GM23338 (cell line): Measurements from ENCODE around the gene ANO6. TPM values are rescaled to one million over a fixed set of nuclear protein-coding genes. Genes with fewer than 3 reads are reported as not detected.

ENCODE experiments used
- ATAC-seq: fragments of 200-7000 bp; cut with Tn5 transposase; 3 replicates; pipeline ENCODE4 v1.9.1; 2020
- DNase-seq: peaks from one replicate; pipeline ENCODE4 v3.0.0-alpha.2; 2015; ENCODE audit warnings: low spot score
- H2AFZ ChIP-seq: fragments of 200-600 bp; sonication (generic); 2 replicates; pipeline ENCODE4 v1.8.0; 2016; ENCODE audit warnings: antibody characterized with exemption, mild to moderate bottlenecking, moderate library complexity
- H3F3A ChIP-seq: fragments of 200-600 bp; sonication (generic); replicated peaks from 2 replicates; pipeline ENCODE4 v1.8.0; 2017; ENCODE audit warnings: antibody characterized with exemption, mixed run types, low read depth
- H3K27ac ChIP-seq: fragments of 200-600 bp; sonication (generic); 2 replicates; pipeline ENCODE4 v1.6.1; 2016; ENCODE audit warnings: low read depth
- H3K27me3 ChIP-seq: fragments of 200-600 bp; sonication (generic); 2 replicates; pipeline ENCODE4 v1.8.0; 2016; ENCODE audit warnings: mild to moderate bottlenecking, mixed run types, moderate library complexity; ENCODE audit not compliant: insufficient read depth
- H3K36me3 ChIP-seq: fragments of 200-600 bp; sonication (generic); 2 replicates; pipeline ENCODE4 v1.8.0; 2016; ENCODE audit warnings: mild to moderate bottlenecking; ENCODE audit not compliant: insufficient read depth
- H3K4me1 ChIP-seq: fragments of 200-600 bp; sonication (generic); 2 replicates; pipeline ENCODE4 v1.8.0; 2016; ENCODE audit warnings: mild to moderate bottlenecking, moderate library complexity; ENCODE audit not compliant: insufficient read depth
- H3K4me2 ChIP-seq: fragments of 200-600 bp; sonication (generic); 2 replicates; pipeline ENCODE4 v1.7.1; 2017; ENCODE audit warnings: mixed run types
- H3K4me3 ChIP-seq: fragments of 200-600 bp; sonication (generic); 2 replicates; pipeline ENCODE4 v1.6.1; 2016; ENCODE audit warnings: mixed run types
- H3K79me2 ChIP-seq: fragments of 200-600 bp; sonication (generic); replicated peaks from 2 replicates; pipeline ENCODE4 v1.8.0; 2017; ENCODE audit warnings: mild to moderate bottlenecking; ENCODE audit not compliant: insufficient read depth
- H3K9me2 ChIP-seq: fragments of 200-600 bp; sonication (generic); 2 replicates; pipeline ENCODE4 v1.8.0; 2017; ENCODE audit not compliant: insufficient read depth
- H4K20me1 ChIP-seq: fragments of 200-600 bp; sonication (generic); replicated peaks from 2 replicates; pipeline ENCODE4 v1.8.0; 2017; ENCODE audit warnings: mild to moderate bottlenecking; ENCODE audit not compliant: insufficient read depth
- H3K27ac Mint-ChIP-seq: 2 replicates; pipeline ENCODE4 v1.8.0; 2020; ENCODE audit warnings: inconsistent platforms, mild to moderate bottlenecking, moderate library complexity, mixed read lengths
- H3K27me3 Mint-ChIP-seq: 3 replicates; pipeline ENCODE4 v1.8.0; 2022; ENCODE audit warnings: low read depth, mild to moderate bottlenecking, moderate library complexity, mixed read lengths, inconsistent platforms; ENCODE audit not compliant: insufficient read depth, poor library complexity
- H3K36me3 Mint-ChIP-seq: 3 replicates; pipeline ENCODE4 v1.8.0; 2021; ENCODE audit warnings: low read depth, mild to moderate bottlenecking, inconsistent platforms, moderate library complexity, mixed read lengths
- H3K4me1 Mint-ChIP-seq: 3 replicates; pipeline ENCODE4 v1.8.0; 2020; ENCODE audit warnings: mild to moderate bottlenecking, inconsistent platforms, mixed read lengths
- H3K4me3 Mint-ChIP-seq: 3 replicates; pipeline ENCODE4 v1.8.0; 2021; ENCODE audit warnings: moderate library complexity, mild to moderate bottlenecking, inconsistent platforms, mixed read lengths
- H3K9me3 Mint-ChIP-seq: 3 replicates; pipeline ENCODE4 v1.8.0; 2020; ENCODE audit warnings: moderate library complexity, mild to moderate bottlenecking, inconsistent platforms, mixed read lengths
- CREB1 ChIP-seq: fragments of 250-450 bp; sonication (Bioruptor Pico); IDR thresholded peaks from 2 replicates; pipeline ENCODE4 v1.5.0; 2020; ENCODE audit warnings: low read depth, mild to moderate bottlenecking, moderate library complexity
- EZH2 ChIP-seq: fragments of 200-600 bp; sonication (generic); IDR thresholded peaks from one replicate; pipeline ENCODE4 v1.8.0; 2017; ENCODE audit warnings: antibody characterized with exemption, mild to moderate bottlenecking, low read depth; ENCODE audit not compliant: unreplicated experiment
- EZH2phosphoT487 ChIP-seq: fragments of 200-600 bp; sonication (generic); IDR thresholded peaks from one replicate; pipeline ENCODE4 v1.8.1; 2018; ENCODE audit warnings: antibody characterized with exemption; ENCODE audit not compliant: unreplicated experiment
- JUNB ChIP-seq: IDR thresholded peaks from one replicate; pipeline ENCODE4 v1.6.1; 2016; ENCODE audit warnings: antibody characterized with exemption; ENCODE audit not compliant: unreplicated experiment
- POLR2AphosphoS5 ChIP-seq: IDR thresholded peaks from 2 replicates; pipeline ENCODE4 v1.6.1; 2016; ENCODE audit warnings: antibody characterized with exemption, low read depth
- REST ChIP-seq: IDR thresholded peaks from one replicate; pipeline ENCODE4 v1.6.1; 2018; ENCODE audit warnings: antibody characterized with exemption; ENCODE audit not compliant: unreplicated experiment
- ZNF331 ChIP-seq: fragments of 250-450 bp; sonication (Bioruptor Pico); IDR thresholded peaks from 2 replicates; pipeline ENCODE4 v1.5.0; 2020; ENCODE audit warnings: low read depth, mild to moderate bottlenecking, moderate library complexity
- ZNF462 ChIP-seq: fragments of 250-450 bp; sonication (Bioruptor Pico); IDR thresholded peaks from 2 replicates; pipeline ENCODE4 v1.5.0; 2020; ENCODE audit warnings: mild to moderate bottlenecking, moderate library complexity
- polyA plus RNA-seq: library from polyadenylated mRNA; unstranded; fragments of >200 nt; fragmentation: Nextera tagmentation; extraction: Ambion mirVana; gene quantifications from 2 replicates; pipeline ENCODE4 v1.2.1, GENCODE V29; 2016
- total RNA-seq: library from RNA; depleted of rRNA; stranded (reverse); fragments of >200 nt; shearing (Covaris generic); gene quantifications from 2 replicates; pipeline ENCODE4 v1.2.3, GENCODE V29; 2014
- TF ChIP-seq, protein P1 (sequence below): IDR thresholded peaks from 2 replicates; pipeline ENCODE4 v1.6.1; 2016; ENCODE audit warnings: antibody characterized with exemption

ANO6 gene
- total and polyA plus RNA-seq, 2 experiments from 2014 or later, result 21.1 to 48.9 TPM

- H3K9me2 ChIP-seq, result no peaks in the 10 kb centered on the region
- H3K36me3 ChIP-seq, result no peaks in the 10 kb centered on the region
- Mint-ChIP-seq H3K4me3 (no peak overlapping the region), H3K4me1 (peaks cover 26% of the 10 kb centered on the region), H3K27ac (peak overlapping the region; percentile 28; the same call in 1 of the 2 replicates), H3K36me3 (no peaks in the 10 kb centered on the region; the same call in 2 of the 3 replicates), H3K27me3 (peaks cover 1% of the 10 kb centered on the region), H3K9me3 (no peaks in the 10 kb centered on the region)
- no peak overlapping the region for H3K4me2 ChIP-seq
- H4K20me1 ChIP-seq, result no peaks in the 10 kb centered on the region
- peaks cover 13% of the 10 kb centered on the region; the same call in 1 of the 2 replicates for H3K4me1 ChIP-seq
- DNase-seq (no peak), ATAC-seq (no peak)
- no peak for TF ChIP-seq CREB1 (CRISPR knock-in tag)
- no peak for TF ChIP-seq POLR2AphosphoS5
- TF ChIP-seq EZH2phosphoT487, result no peak
- no peak for TF ChIP-seq ZNF462 (CRISPR knock-in tag)
- no peak for TF ChIP-seq JUNB
- TF ChIP-seq ZNF331 (CRISPR knock-in tag), result no peak
- no peak for TF ChIP-seq EZH2
- TF ChIP-seq REST, result no peak
- TF ChIP-seq, protein P1, sequence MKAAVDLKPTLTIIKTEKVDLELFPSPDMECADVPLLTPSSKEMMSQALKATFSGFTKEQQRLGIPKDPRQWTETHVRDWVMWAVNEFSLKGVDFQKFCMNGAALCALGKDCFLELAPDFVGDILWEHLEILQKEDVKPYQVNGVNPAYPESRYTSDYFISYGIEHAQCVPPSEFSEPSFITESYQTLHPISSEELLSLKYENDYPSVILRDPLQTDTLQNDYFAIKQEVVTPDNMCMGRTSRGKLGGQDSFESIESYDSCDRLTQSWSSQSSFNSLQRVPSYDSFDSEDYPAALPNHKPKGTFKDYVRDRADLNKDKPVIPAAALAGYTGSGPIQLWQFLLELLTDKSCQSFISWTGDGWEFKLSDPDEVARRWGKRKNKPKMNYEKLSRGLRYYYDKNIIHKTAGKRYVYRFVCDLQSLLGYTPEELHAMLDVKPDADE, result no peak
- H2AFZ ChIP-seq, result no peak overlapping the region
- no peaks in the 10 kb centered on the region for H3K27me3 ChIP-seq
- no peak overlapping the region for H3K4me3 ChIP-seq
- H3K27ac ChIP-seq, result no peak overlapping the region
- H3K79me2 ChIP-seq, result no peaks in the 10 kb centered on the region
- H3F3A ChIP-seq, result no peaks in the 10 kb centered on the region
Measured at GRCh38 chr12:45336762-45337596, 121.1 kb downstream of the ANO6 start.
